PC-9 (cell line): ENCODE data around the gene TDRKH. TPM values are rescaled to one million over a fixed set of nuclear protein-coding genes. Genes with fewer than 3 reads are reported as not detected.

ENCODE experiments used
- BruUV-seq: library from RNA; stranded (reverse); fragments of 400-500 nt; replicated peaks from 2 replicates; lab custom pipeline; 2021; lab: Mats Ljungman, UMichigan
- CTCF ChIA-PET: fragments of 300-600 bp; sonication (Branson Sonifier 250); formaldehyde crosslinking; loops from one replicate; lab custom pipeline; 2022; ENCODE audit warnings: antibody characterized with exemption; lab: Charles Lee
- POLR2A ChIA-PET: fragments of 300-600 bp; sonication (Branson Sonifier 250); formaldehyde crosslinking; loops from one replicate; lab custom pipeline; 2022; ENCODE audit warnings: antibody characterized with exemption; ENCODE audit not compliant: unreplicated experiment; lab: Charles Lee
- DNase-seq, 2 experiments: peaks; one replicate each; pipeline versions ENCODE4 v3.0.0 to v3.0.0-alpha.2; 2015 to 2022; ENCODE audit warnings: mixed read lengths in 1 of 2
- H2AFZ ChIP-seq: fragments of 200-600 bp; sonication (generic); 2 replicates; pipeline ENCODE4 v1.8.1; 2017; ENCODE audit warnings: antibody characterized with exemption
- H3F3A ChIP-seq: fragments of 200-600 bp; sonication (generic); 2 replicates; pipeline ENCODE4 v1.8.1; 2017; ENCODE audit warnings: antibody characterized with exemption, mild to moderate bottlenecking, low read depth; ENCODE audit not compliant: insufficient read depth
- H3K27ac ChIP-seq: fragments of 200-600 bp; sonication (generic); 2 replicates; pipeline ENCODE4 v1.6.1; 2016; ENCODE audit warnings: mixed run types
- H3K27me3 ChIP-seq: fragments of 200-600 bp; sonication (generic); 2 replicates; pipeline ENCODE4 v1.6.1; 2016; ENCODE audit warnings: low read depth, mixed run types; ENCODE audit not compliant: insufficient read depth
- H3K36me3 ChIP-seq: fragments of 200-600 bp; sonication (generic); 2 replicates; pipeline ENCODE4 v1.6.1; 2016; ENCODE audit warnings: low read depth, mixed run types
- H3K4me1 ChIP-seq: fragments of 200-600 bp; sonication (generic); replicated peaks from 2 replicates; pipeline ENCODE4 v1.6.1; 2016; ENCODE audit warnings: mixed run types; ENCODE audit not compliant: insufficient read depth
- H3K4me2 ChIP-seq: fragments of 200-600 bp; sonication (generic); 2 replicates; pipeline ENCODE4 v1.6.1; 2017; ENCODE audit warnings: mixed run types
- H3K4me3 ChIP-seq: fragments of 200-600 bp; sonication (generic); 2 replicates; pipeline ENCODE4 v1.6.1; 2016; ENCODE audit warnings: mixed run types
- H3K79me2 ChIP-seq: fragments of 200-600 bp; sonication (generic); 2 replicates; pipeline ENCODE4 v1.6.1; 2017; ENCODE audit warnings: low read depth, mixed run types
- H3K9me2 ChIP-seq: fragments of 200-600 bp; sonication (generic); 2 replicates; pipeline ENCODE4 v1.8.1; 2017; ENCODE audit warnings: mild to moderate bottlenecking; ENCODE audit not compliant: insufficient read depth
- H3K9me3 ChIP-seq: fragments of 200-600 bp; sonication (generic); 2 replicates; pipeline ENCODE4 v1.8.1; 2016; ENCODE audit warnings: low read depth; ENCODE audit not compliant: insufficient read depth
- H4K20me1 ChIP-seq: fragments of 200-600 bp; sonication (generic); 2 replicates; pipeline ENCODE4 v1.8.1; 2017; ENCODE audit not compliant: insufficient read depth
- CTCF ChIP-seq: fragments of 200-600 bp; sonication (generic); conservative IDR thresholded peaks from 2 replicates; pipeline ENCODE4 v1.6.1; 2017; ENCODE audit warnings: mixed run types, antibody characterized with exemption, mild to moderate bottlenecking, moderate library complexity
- EZH2 ChIP-seq: fragments of 200-600 bp; sonication (generic); IDR thresholded peaks from 2 replicates; pipeline ENCODE4 v1.8.0; 2017; ENCODE audit warnings: antibody characterized with exemption, low read depth
- intact Hi-C: fragments of 100-400 bp; cut with micrococcal nuclease; formaldehyde crosslinking; loops from one replicate; pipeline ENCODE4 v1.10.0; 2022; ENCODE audit not compliant: unreplicated experiment
- total RNA-seq: library from RNA; stranded (reverse); gene quantifications from 2 replicates; pipeline ENCODE4 v1.2.3, GENCODE V29; 2021

Gene TDRKH
- total RNA-seq, 1 experiment from 2014 or later, result 17.3 TPM

DNA sequence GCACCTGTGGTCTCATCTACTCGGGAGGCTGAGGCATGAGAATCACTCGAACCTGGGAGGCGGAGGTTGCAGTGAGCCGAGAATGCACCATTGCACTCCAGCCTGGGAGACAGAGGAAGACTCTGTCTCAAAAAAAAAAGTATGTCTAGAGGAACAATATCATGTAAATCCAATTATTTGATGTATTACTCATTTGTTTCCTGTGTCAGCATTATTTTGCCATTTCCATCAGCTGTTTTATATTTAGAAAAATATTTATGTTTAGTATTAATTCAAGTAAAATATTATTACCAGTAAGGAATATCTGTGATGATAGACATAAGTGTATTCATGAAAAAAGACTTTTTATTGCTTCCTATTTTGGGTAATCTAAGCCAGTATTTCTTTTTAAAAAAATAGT, 13.0 kb downstream of the TDRKH start:
- Histone ChIP-seq H3K27me3 (no peaks in the 10 kb centered on the region), H2AFZ (no peak overlapping the region), H3F3A (peaks cover 4% of the 10 kb centered on the region; the same call in 1 of the 2 replicates), H3K4me2 (no peak overlapping the region), H3K9me2 (no peaks in the 10 kb centered on the region), H3K79me2 (no peaks in the 10 kb centered on the region), H3K4me1 (peaks cover 15% of the 10 kb centered on the region), H3K36me3 (peaks cover 4% of the 10 kb centered on the region; the same call in 1 of the 2 replicates), H3K27ac (no peak overlapping the region), H4K20me1 (no peaks in the 10 kb centered on the region), H3K9me3 (no peaks in the 10 kb centered on the region), H3K4me3 (no peak overlapping the region)
- TF ChIP-seq EZH2, result no peak
- TF ChIP-seq CTCF, result no peak
- no TSS peak for BruUV-seq
- ChIA-PET CTCF (no interaction called here), POLR2A (no interaction called here)
- intact Hi-C loops, result no loop called here
- DNase-seq, result no peak

DNA sequence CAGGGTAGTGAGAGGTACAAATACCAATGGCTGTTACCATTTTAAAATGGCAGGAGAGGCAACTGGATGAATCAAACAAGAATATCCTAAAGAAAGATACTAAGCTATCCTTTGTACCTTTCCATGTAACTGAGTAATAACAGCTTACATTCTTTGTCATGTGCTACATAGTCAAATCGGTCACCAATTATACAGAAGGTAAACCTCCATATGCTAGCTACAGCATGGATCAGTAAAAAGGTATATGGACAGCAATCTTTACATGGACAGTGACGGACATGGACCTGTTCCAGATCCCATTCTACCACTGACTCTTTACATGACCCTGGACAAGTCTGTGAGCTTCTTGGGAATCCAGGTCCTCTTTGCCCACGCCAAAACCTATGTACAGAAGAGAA, 13.6 kb downstream of the TDRKH start:
- H3K79me2 ChIP-seq, result no peaks in the 10 kb centered on the region
- peaks cover 4% of the 10 kb centered on the region; the same call in 1 of the 2 replicates for H3K36me3 ChIP-seq
- H3K27ac ChIP-seq, result no peak overlapping the region
- peaks cover 4% of the 10 kb centered on the region; the same call in 1 of the 2 replicates for H3F3A ChIP-seq
- no peak for DNase-seq
- H4K20me1 ChIP-seq, result no peaks in the 10 kb centered on the region
- H3K9me2 ChIP-seq, result no peaks in the 10 kb centered on the region
- no peaks in the 10 kb centered on the region for H3K27me3 ChIP-seq
- POLR2A ChIA-PET, result no interaction called here
- CTCF ChIA-PET, result no interaction called here
- intact Hi-C loops, result no loop called here
- no peak for TF ChIP-seq EZH2
- TF ChIP-seq CTCF, result no peak
- peaks cover 15% of the 10 kb centered on the region for H3K4me1 ChIP-seq
- no peak overlapping the region for H3K4me2 ChIP-seq
- H2AFZ ChIP-seq, result no peak overlapping the region
- no TSS peak for BruUV-seq
- H3K9me3 ChIP-seq, result no peaks in the 10 kb centered on the region
- no peak overlapping the region for H3K4me3 ChIP-seq

DNA sequence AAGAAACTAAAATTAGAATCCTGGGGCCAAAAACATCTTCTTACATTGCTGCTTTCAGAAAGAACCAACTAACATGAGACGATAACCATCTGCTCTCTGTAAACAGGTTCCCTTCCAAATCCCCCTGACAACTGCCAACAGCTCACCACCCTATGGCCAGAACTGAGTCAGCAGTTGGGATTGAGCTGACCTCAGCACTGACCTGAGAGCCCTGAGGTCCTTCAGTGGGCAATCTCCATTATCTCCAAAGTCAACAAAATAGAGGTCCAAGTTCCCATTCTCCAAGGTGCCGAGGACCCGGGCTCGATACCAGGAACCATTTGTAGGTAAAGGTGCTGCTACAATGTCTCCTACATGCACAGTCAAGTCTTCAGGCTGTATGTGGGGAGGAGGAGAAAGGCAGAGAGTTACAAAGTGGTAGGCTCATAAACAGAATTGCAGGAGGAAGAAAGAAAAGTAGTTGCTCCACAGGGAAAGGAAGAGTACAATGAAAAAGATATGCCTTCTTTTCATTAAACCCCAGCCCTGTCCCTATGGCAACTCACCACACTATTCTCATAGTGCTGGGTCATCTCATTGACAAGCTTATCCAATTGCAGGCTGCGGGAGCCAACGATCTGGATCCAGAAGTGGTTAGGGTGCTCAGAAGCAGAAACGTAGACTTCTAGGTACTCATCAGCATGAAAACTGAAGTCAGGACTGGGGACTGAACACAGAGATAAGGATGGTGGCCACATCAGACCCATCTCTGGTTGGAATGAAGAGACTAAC, 14.2 kb downstream of the TDRKH start:
- ChIA-PET POLR2A (no interaction called here), CTCF (no interaction called here)
- BruUV-seq, result no TSS peak
- Histone ChIP-seq H3K9me2 (no peaks in the 10 kb centered on the region), H3K9me3 (no peaks in the 10 kb centered on the region), H3K27ac (no peak overlapping the region), H3K4me1 (peaks cover 15% of the 10 kb centered on the region), H3K4me2 (no peak overlapping the region), H3K4me3 (no peak overlapping the region), H3F3A (peaks cover 4% of the 10 kb centered on the region; the same call in 1 of the 2 replicates), H2AFZ (no peak overlapping the region), H4K20me1 (no peaks in the 10 kb centered on the region), H3K27me3 (no peaks in the 10 kb centered on the region), H3K36me3 (no peaks in the 10 kb centered on the region), H3K79me2 (no peaks in the 10 kb centered on the region)
- intact Hi-C loops, result no loop called here
- DNase-seq, result no peak
- TF ChIP-seq CTCF (no peak), EZH2 (no peak)
